ENCODE measurements around the gene SH3RF1.

Gene SH3RF1

DNA sequence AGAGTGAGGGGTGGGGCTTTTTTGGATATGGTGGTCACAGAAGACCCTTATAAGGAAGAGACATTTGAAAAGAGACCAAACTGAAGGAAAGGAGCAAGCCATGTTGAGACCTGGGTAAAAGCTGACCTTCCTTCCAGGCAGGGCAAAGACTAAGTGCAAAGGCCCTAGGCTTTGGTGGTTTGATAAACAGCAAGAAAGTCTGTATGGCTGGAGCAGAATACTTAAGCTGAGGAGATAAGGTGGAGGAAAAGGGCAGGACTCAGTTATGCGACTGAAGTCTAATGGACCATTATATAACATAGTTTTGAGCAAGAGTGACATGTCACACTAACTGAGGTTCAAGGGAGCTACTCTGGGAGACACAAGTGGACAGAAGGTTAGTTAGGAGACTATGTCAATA, 20.0 kb downstream of the SH3RF1 start:
- no peak for FAIRE-seq

DNA sequence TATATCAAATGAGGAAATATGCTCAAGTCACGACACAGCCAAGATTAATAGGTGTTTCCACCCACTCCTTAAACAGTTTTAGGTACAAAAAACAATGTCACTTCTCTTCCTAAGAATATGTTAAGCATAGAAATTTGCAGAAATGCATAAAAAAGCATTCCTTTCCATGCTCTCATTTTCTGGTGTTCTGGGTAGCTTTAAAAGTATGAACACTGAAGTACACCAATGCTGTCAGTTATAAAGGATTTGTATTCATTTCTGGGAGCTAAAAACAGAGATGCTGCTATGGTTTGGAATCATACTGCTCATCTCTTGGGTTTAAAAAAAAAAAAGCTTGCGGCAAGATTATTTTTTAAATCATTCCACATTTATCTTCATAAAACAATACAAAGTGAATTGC, 20.8 kb downstream of the SH3RF1 start:
- no peak for FAIRE-seq

DNA sequence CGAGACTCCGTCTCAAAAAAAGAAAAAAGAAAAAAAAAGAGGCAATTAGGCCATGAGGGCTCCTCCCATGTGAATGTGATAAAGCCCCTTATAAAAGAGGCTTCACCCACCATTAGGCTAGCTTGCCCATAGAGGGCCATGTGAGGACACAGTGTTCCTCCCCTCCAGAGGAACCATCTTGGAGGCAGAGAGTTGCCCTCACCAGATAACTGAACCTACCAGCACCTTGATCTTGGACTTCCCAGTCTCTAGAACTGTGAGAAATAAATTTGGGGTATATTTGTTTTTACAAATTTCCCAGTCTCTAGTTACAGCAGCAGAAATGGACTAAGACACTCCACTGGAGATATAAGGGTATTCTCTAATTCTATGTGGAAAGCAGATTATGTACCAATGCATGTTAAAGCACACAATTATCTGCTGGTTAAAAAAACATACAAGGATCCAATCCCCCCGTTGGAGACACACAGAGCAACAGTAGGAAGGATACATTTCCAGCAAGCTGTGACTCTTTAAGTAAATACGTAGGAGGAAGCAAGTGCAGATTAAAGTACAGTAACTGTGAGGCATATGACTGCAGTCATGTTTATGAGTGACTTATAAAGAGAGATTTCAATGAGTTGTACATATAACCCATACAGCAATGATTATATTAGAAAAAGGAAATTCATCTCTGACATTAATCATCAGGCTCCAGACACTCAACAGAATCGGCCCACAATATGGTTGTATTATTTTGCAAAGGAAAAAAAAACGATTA, 21.4 kb downstream of the SH3RF1 start:
- FAIRE-seq: peak; percentile 91

DNA sequence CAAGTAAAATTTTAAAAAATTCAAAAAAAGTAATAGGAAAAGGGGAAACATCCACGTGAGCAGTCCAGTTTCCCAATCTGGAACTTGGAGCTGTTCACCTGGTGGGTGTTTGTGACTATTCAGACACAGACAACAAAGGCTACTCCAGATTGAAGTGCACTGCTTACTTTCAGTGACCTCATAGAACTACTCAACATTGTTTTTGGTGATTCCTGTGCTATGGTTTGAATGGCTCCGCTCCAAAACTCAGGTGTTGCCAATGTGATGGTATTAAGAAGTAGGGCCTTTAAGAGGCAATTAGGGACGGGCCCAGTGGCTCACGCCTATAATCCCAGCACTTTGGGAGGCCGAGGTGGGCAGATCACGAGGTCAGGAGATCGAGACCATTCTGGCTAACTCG, 22.1 kb downstream of the SH3RF1 start:
- FAIRE-seq: no peak

DNA sequence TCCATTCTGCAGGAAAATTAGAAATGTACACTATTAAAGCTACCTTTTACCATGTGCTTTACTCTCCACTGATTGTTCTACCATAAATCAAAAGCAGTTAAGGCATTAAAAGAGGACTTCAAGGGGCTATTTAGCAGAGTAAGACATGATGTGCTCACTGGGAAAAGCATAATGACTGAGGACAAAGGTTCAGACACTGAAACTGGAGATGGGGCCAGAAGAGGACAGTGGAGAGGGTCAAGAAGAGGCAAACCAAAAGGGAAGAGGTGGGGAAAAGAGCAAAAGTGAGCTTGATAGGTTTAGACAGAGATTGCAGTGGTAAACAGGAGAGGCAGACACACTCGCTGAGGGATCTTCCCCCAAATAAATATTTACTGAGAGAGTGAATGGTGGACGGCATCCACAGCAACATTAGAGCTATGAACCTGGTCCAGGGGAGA, 23.8 kb downstream of the SH3RF1 start:
- no peak for FAIRE-seq

DNA sequence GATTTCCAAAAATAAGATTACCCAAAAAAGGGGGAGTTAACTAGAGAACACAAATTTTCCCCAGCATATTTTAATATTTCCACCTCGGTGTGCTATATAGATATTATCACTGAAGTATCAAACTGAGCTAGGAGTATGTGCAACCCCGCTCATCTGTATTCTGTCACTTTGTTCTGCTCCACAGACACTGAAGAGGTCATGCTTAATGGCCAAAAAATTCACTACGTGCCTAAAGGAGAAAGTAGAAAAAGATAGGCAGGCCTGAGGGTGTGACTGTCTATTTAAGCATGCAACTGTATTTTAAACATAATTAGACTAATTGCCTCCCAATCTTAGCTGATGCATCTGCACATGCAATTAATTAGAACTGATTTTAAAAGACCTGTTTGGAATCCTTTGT, 24.5 kb downstream of the SH3RF1 start:
- no peak for FAIRE-seq

DNA sequence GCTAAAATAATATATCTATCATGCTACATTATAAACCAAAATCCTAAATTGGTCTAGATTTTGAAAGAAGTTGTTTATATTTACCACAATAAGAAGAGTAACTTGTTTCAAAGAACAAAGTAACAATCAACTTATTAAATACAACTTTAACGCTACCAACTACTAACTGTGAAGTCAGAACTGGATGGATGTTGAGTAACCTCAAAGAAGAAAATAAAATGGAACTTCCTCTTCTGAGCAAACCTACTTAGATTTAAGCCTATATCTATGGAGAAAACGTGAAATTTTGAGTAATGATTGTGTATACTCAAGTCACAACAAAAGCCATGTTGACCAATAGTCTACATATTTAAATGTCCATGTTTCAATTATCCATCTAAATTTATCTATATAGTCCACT, 25.7 kb downstream of the SH3RF1 start:
- FAIRE-seq: no peak

DNA sequence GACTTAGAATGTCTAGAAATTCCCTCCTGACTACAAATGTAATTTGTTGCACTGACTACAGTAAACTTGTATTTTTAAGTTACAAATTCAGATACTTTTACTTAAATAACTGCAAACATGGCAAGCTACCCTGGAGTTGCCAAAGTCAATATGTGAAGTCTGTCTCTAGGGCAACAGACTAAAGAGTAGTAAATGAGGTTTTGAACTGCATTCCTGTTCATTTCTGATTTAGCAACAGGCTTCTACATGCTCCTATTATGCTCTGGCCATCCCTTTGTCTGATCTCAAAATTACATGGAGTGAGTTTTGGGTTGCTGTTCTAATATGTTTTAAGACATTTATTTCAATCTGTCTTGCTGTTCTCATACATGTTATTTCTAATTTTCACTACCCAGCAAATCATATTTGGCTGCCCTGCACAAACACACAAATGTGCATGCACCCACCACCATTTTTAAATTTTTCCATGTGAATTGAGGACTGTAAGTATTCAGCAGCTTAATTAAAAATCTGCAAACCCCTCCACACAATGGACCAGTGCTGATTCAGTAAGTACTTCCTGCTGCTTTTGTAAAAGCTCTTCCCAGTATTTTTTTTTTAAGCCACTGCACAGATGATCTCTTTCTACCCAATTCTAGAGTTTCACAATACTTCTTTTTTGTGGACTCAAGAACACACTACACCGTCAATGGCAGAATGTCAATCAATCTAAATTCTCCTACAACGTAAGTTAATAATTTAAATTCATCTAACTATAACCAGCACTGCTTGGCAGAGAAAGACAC, 26.7 kb downstream of the SH3RF1 start:
- FAIRE-seq: peak; percentile 87

DNA sequence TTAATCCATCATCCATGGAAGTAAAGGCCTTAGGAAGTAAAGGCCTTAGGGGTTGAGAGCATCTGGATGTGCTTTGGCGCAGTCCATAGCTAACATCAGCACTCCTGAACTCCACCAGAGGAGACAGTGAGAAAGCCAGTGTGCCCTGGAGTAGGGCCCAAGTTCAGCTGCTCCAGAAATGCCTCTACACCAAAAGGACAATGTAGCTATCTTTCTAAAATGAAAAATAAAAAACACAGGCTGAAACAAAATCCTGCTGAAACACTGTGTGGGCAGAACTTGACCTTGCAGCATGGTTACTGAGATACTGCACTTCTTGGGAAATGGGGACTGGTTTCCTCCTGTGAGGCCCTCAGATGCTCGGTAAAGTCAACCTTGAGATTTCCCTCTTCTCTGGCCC, 29.3 kb downstream of the SH3RF1 start:
- FAIRE-seq: no peak

DNA sequence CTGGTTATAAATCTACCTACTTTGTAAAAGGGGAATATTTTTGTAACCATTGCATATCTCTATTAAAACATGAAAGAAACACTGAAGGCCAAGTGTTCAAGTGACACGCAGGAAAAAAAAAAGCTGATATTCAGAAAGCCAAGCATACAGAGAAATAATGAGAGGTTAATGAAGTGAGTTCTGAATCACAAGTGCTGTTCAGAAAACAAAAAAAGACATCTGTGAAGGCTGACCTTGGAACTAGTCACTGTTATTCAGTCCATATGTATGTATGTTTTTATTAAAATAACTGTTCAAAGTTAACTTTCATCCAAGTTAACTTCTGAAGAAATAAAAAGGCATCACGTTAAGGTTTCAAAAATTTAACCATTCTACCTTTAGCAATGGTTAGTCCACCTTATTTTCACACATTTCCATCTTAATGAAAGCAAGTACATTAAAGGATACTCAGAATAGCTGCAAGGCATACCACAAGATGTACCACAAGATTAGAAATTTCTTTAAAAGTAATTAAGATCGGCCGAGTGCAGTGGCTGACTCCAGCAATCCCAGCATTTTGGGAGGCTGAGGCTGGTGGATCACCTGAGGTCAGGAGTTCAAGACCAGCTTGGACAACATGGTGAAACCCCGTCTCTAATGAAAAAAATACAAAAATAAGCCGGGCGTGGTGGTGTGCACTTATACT, 31.4 kb downstream of the SH3RF1 start:
- FAIRE-seq: no peak

DNA sequence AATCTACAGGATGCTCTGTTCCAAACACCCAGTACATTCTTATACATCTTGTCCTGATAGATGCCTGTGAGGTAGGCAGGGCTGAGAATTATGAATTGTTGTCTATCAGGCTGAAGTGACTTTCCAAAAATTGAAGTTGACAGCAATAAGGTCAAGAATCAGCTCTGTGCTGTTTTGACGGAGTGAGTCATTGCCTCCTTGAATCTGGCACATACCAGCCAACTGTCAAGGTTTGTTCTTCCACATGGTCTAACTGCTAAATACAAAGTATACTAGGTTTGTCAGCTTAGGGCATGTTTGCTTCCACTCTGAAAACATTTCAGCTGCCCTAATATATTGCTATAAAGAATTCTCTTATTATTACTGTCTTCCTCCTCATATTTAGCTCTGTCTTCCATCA, 32.3 kb downstream of the SH3RF1 start:
- peak; percentile 77 for FAIRE-seq

DNA sequence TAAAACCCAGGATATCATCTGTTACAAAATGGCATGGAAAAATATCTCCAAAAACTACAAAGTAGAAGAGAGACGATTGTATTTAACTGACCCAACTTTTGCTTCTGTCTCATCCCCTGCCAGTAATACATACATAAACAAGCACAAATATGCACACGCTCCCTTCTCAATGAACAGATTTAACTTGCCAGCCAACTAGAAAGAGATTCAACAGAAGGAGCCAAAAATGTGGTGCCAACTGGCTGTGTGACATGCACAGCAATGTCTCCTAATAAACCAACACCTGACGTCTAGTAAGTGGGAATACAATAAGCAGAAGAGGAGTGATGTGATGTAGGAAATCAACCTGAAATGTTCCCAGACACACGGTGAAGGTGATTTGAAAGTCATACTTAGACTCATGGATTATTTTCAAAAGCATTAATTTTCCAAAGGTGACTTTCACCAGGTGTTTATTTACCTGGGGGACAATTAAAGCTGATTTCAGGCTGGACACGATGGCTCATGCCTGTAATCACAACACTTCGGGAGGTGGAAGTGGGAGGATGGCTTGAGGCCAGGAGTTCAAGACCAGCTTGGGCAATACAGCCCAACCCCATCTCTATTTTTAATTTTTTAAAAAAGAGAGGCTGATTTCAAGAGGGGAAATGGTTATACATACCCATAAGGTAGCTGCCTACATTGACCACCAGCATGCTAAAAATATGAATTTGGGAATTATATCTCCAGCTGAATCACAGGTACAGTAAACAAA, 33.7 kb downstream of the SH3RF1 start:
- no peak for FAIRE-seq

DNA sequence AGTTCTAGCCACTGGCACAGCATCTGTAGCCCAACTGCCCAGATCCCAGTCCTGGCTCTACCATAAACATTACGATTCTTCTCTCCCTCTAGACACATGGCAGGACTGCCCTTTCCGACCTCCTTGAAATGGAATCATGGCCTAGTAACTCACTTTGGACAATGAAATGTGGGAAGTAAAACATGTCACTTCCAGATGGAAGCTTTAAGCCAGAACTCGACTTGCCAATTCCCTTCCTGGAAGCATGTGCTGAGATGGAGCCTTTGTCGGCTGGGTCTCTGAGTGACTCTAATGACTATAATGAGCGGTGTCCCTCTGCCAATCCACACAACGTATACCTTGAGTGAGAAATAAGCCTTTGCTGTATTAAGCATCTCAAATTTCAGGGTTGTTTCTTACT, 34.7 kb downstream of the SH3RF1 start:
- no peak for FAIRE-seq

DNA sequence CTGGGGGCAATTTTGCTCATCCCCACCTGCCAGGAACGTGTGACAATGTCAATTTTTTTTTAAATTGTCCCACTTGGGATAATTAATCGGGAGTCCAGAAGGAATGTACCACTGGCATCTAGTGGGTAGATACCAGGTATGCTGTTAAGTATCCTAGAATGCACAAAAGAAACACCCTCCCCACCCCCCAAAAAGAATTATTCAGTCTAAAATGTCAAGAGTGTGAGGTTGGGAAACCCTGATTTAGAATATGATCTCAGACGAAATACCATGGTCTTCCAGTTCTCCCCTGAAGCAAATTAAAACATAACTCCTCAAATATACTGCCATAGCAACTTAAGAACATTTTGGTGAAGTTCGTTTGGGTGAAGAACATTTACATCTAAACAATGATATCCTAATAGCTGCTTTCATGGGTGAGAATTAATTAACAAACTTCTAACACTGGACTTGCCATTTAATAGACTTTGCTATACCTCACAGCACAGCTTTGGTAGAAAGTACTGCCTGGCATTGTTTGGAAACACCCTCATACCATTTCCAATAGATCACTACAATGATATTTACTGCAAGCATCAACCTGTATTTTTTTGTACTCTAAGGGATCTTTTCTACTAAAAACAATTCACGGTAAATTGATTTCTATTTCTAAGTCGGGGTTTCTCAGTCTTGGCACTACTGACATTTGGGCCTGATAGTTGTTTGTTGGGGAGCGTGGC, 36.5 kb downstream of the SH3RF1 start:
- FAIRE-seq: no peak

DNA sequence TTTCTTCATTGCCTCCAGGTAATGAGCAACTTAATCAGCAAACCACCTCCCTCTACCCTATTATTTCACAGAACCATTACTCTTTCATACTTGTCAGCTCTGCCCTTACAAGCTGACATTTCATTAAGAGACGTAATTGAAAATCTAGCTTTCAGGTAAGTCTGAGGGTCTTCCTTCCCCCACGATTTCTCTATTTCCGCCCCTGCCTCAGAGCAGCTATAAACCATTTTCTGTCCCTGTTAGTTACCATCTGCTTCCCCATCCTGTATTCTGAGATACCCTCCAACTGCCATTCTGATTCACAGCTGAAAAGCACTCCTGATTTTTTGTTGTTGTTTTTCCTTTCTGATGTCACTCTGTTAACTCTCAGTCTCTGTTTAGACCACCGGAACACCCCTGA, 37.1 kb downstream of the SH3RF1 start:
- FAIRE-seq: no peak

DNA sequence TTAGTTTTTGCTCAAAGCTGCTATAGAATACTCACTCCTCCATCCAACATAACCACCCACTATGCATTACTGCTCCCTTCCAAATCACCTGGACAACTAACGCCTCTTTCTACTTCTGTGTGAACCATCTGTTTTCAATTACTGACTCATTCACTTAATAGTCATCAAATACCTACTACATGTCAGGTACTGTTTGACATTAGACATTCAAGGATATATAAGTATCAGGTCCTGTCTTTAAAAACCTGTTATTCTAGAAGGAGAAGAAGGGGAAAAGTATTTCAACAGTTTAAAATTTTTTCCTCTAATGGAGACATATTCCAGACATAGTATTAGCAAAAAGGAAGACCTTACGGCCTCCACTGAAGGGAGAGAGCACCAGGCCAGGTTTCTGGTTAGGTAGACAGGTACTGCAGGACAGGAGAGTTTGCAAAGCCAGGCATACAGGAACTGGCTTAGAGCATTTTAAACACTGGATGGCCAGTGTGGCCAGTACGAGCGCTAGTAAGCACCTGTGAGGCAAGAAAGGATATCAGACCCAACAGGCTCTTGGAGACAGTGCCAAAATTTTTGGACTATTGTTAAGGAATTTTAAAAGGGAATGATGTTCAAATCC, 39.0 kb downstream of the SH3RF1 start:
- FAIRE-seq: peak; percentile 82

DNA sequence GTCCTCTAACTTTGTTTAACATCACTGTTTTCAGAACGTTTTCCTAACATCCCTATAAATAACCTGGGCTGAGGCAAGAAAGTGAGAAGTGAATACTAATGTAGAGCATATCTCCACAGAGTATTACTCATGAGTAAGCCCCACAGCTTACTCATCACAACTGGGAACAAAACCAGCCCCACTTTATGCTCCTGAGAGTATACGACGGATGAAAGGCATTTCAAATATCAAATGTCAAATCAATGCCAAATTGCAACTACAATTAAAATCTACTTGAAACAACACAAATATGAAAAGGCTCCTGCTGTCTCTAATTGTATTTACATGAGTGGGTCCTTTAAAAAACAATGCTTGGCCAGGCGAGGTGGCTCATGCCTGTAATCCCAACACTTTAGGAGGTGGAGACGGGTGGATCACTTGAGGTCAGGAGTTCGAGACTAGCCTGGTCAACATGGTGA, 41.2 kb downstream of the SH3RF1 start:
- no peak for FAIRE-seq

DNA sequence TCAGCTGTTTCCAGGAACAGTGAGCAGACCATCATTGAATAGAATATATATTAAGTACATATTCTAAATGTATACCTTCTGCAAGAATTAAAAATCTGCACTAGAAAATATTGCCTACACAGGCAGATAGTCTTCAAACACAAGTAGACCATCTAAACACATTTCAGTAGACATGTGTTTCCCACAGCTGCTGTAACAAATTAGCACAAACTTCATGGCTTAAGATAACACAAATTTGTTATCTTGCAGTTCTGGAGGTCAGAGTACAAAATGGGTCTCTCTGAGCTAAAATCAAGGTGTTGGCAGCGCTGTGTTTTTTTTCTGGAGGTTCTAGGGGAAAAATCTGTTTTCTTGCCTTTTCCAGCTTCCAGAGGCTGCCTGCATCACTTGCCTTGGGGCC, 42.7 kb downstream of the SH3RF1 start:
- no peak for FAIRE-seq

DNA sequence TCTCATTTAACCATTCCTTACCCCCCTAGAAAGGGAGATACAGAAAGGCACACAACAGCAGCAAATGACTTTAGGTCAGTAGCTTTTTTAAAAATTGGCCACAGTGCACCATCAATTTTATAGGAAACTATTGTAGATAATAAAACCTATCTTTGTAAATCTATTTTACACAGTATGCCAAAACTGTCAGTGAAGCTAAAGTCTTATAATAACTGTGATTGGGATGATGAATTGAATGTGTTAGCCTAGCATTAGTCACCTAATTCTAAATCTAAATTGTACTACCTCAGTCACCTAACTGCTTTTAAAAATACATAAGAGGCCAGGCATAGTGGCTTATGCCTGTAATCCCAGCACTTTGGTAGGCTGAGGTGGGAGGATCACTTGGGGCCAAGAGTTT, 44.2 kb downstream of the SH3RF1 start:
- no peak for FAIRE-seq

DNA sequence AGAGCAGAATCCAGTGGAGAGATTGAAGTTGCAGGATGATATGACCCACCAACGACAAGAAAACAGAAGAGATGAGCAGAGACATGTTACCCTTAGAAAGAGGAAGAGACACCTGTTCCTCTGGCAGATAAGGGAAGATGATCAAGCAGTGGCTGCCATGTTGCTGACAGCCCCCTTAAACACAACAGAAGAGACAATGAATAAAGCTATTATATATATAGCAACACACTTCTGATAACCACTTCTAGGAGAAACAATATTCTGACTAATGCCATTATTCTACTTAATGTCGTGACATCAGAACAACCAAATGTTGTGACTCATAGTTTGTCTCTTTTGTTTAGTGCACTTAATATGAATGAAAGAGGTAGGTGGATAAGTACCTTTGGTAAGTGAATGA, 44.9 kb downstream of the SH3RF1 start:
- no peak for FAIRE-seq

DNA sequence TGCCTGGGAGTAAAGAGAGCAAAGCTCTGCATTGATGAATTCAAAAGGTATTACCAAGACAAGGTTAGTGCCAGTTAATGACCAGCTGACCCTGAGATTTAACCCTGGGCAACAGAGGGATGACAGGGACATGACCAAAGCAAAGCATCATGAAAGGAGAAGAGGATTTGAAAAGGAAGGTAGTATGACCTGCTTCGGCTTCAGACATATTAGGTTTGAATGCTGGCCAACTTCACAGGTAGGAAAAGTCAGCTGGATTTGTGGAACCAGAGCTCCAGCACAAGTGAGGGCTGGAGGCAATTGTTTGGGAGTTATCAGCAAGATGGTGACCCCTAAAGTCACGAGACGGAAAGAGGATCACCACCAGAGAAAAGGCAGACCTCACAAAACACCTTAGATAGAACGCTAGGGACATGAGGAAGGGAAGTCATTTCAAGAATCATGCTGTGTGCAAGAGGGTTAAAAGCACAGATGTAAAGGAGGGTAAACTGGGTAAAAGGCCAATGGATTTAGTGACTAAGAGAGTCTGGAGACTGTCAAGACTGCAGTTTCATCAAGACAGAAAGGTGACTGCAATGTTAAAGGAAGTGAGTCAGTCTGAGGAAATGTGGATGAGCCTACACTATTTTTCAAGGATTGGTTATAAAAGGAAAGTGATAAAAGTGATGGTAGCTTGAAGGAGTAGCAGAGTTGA, 45.6 kb downstream of the SH3RF1 start:
- no peak for FAIRE-seq
